Measurements from ENCODE around the gene HSD17B14.

DNA sequence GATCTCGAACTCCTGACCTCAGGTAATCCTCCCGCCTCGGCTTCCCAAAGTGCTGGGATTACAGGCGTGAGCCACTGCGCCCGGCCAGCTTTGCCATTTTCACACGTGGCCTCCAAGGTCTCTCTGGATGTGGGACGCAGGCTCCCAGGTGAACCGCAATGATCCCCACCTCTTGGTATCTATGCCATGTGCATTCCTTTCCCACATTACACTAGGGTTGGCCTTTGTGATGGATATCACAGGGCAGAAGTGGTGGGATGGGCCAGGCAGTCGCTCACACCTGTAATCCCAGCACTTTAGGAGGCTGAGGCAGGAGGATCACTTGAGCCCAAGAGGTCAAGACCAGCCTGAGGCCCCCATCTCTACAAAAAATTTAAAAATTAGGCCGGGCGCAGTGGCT lies 58.6 kb downstream of the HSD17B14 start:
- TF ChIP-seq POLR2AphosphoS5 (IDR thresholded peaks at IDR 0.05), result no peak
- TF ChIP-seq POLR2A (IDR thresholded peaks at IDR 0.05), result no peak
- TF ChIP-seq, protein P1, sequence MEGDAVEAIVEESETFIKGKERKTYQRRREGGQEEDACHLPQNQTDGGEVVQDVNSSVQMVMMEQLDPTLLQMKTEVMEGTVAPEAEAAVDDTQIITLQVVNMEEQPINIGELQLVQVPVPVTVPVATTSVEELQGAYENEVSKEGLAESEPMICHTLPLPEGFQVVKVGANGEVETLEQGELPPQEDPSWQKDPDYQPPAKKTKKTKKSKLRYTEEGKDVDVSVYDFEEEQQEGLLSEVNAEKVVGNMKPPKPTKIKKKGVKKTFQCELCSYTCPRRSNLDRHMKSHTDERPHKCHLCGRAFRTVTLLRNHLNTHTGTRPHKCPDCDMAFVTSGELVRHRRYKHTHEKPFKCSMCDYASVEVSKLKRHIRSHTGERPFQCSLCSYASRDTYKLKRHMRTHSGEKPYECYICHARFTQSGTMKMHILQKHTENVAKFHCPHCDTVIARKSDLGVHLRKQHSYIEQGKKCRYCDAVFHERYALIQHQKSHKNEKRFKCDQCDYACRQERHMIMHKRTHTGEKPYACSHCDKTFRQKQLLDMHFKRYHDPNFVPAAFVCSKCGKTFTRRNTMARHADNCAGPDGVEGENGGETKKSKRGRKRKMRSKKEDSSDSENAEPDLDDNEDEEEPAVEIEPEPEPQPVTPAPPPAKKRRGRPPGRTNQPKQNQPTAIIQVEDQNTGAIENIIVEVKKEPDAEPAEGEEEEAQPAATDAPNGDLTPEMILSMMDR (IDR thresholded peaks at IDR 0.05), result no peak
- no peak for TF ChIP-seq EP300 (IDR thresholded peaks at IDR 0.05)

Measured in stomach (tissue), 4 donors.